ENCODE data around the gene RNF121.
A peak's percentile ranks its signal among the peaks of the same experiment; 100 is the strongest.

The RNF121 gene

GRCh38 chr11:72007089-72007476, 78.2 kb downstream of the RNF121 start:
- no peak for DNase-seq

- no peak for DNase-seq
These were observed 78.7 kb downstream of the RNF121 start for GRCh38 chr11:72007587-72007986.

DNA sequence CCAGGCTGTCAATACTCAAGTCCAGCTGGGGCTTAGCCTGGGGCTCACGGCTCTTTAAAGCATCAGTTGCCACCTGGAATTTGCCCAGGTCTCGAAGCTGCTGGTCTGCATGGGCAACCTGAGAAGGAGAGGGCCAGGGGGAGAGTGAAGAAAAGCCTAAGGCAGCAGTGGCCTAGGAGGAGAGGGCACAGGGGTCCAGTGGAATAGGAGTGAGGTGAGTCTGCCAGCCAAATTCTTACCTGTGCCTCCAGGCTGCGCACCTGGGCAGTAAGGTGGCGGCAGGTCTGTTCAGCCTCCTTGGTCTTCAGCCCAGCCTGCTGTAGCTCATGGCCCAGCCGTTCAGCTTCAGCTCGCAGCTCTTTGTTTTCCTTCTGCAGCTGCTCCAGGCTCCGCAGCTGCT, 79.9 kb downstream of the RNF121 start:
- DNase-seq, result no peak

DNA sequence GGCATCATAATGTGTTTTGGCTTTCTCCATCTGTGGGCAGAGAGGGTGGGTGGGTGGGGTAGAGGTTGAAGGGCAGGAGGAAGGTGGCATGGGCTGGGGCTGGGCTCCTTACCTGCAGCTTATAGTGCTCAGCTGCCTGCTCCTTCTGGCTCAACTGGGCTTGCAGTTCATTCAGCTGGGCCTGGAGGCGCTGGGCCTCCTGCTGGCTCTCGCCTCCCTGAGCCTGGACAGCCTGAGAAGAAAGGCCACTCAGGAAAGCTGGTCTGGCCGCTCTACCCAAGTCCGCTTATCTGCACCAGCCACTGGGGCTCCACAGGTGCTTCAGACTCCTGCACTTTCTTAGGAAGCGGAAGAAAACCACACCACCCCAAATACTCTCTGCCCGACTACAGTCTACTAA, 80.3 kb downstream of the RNF121 start:
- no peak for DNase-seq

- no peak for DNase-seq
These were observed 81.8 kb downstream of the RNF121 start for GRCh38 chr11:72010529-72011233.

- DNase-seq, result no peak
These were observed 83.3 kb downstream of the RNF121 start for GRCh38 chr11:72012091-72012630.

GRCh38 chr11:72012897-72013721, 84.3 kb downstream of the RNF121 start:
- no peak for DNase-seq

DNA sequence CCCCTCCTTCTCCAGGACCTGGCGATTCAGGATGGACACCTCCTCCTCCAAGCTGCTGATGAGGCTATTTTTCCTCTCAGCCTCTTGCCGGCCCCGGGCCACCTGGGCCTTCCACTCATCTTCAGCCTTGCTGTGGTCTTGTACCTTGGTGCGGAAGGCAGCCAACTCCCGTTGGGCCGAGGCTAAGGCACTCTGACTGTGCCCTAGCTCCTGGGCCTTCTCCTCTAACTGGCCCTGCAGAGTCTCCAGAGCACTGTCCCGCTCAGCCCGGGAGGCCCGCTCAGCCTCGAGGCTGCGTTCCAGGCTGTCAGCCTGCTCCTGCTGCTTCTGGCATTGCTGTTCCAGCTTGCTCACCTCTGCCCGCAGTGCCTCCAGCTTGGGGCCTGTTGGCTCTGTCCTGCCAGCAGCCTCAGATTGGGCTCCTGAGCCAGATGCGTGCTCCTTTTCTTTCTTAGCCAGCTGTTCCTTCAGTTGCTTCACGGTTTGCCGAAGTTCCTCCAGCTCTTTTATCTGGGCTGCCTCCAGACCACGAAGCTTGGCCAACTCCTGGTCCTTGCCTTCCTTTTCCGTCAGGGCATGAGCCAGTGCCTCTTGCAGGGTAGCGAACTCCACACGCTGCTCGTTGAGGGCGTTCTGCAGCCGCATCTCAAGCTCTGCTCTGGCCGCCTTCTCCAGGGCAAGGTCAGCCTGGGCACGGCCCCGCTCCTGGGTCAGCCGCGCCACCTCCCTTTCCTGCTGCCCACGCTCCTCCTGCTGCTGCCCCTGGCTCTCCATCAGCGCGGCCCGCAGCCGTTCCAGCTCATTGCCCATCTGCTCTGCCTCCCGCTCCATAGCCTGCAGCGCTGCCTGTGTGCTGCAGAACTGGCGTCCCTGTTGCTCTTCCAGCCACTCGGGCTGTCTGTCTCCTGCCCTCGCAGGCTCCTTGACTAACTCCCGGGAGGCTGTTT, 85.2 kb downstream of the RNF121 start:
- no peak for DNase-seq

GRCh38 chr11:72014761-72015320, 86.0 kb downstream of the RNF121 start:
- DNase-seq, result no peak

DNA sequence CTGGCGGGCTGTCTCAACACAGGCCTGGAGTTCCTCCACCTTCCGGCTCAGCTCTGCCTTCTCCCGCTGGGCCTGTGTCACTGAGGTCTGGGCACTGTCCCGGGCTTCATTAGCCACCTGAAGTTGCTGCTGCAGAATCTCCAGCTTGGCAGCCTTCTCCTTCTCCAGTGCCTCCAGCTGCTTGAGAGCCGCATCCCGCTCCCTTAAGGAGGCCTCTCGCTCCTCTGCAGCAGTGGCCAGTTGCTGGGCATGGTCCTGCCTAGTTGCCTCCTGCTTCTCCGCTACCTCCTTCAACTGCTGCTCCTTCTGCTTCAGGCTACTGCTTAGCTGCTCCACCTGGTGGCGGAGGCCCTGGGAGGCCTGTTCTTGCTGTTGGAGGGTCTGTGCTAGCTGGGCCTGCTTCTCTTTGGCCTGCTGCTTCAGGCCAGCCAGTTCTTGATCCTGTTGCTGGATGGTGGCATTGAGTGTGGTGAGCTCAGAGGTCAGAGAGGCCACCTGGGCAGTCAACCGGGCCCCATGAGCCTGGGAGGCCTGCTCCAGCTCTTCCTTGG, 86.7 kb downstream of the RNF121 start:
- DNase-seq, result peak; percentile 17

GRCh38 chr11:72018171-72018570, 89.3 kb downstream of the RNF121 start:
- DNase-seq, result no peak

DNA sequence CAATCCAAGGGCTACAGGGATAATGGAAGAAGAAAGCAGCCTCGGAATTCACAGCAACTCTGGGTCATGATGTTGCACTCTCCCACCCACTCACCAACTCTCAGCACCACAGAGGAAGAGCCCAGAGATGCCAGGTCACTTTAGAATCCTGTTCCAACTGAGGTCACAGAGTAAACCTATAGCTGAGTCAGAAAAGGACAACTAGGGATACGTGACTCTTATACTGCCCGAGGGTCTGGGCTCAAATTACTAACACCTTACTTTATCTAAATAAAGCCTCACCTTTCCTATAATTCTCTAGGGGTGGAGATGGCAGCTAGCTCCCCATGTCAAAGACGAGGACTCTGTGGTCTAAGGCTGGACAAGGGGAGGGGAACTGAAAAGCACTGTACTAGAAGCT, 94.5 kb downstream of the RNF121 start:
- DNase-seq, result no peak

DNA sequence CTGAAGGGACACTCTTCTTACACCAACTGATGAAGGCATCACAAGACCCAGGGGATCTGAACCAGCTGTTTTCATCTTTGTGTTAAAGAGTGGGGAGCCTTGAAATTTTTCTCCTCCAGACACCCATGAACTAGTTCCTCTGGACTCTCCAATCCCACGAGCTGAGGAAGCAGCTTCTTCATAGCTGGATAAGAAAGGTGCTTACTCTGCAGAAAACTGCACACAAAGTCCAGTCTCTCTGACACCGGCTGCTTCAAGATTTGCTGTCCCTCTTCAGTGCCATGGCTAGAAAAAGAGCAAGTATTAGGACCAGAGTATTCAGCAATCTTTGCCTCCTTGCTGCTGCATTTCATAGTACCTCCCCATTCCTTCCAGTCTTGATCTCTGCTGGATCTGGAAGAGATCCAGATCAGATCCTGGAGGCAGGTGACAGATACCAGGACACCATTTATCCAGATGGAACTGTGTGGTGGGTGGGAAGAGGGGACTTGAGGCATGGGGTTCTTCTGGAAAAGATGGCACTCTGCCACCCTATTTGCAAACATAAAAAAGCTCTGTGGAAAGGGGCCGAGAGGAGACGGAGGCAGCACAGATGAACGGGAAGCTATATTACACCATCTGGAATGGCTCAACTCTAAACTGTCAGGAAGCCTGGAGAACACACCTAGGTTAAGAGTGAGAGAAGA, 95.4 kb downstream of the RNF121 start:
- no peak for DNase-seq

- no peak for DNase-seq
These were observed 97.2 kb downstream of the RNF121 start for GRCh38 chr11:72026090-72026489.

DNA sequence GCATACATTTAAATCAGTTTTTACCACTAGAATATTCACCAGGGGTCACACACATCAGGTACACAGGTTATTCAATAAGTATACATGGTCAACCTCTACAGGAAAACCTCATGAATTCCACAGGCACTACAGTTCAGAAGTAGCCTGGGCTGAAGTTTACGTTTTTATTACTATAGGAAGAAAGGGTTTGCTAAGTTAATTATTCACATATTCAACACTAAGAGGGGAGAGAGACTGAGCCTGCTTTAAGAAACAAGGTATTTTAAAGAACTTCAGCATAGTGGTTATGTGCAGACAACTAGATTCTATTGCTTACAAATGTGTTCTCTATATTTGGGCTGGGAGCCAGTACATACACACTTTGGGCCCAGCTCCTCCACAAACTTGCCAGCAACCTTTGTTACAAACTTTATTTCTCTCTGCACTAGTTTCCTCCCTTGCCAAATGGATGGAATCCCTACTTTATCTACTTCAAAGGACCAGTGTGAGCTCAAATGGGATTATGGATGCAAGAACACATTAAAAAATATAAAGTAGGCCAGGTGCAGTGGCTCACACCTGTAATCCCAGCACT, 101.7 kb downstream of the RNF121 start:
- DNase-seq, result no peak

- DNase-seq, result no peak
These were observed 107.8 kb downstream of the RNF121 start for GRCh38 chr11:72036687-72037086.

DNA sequence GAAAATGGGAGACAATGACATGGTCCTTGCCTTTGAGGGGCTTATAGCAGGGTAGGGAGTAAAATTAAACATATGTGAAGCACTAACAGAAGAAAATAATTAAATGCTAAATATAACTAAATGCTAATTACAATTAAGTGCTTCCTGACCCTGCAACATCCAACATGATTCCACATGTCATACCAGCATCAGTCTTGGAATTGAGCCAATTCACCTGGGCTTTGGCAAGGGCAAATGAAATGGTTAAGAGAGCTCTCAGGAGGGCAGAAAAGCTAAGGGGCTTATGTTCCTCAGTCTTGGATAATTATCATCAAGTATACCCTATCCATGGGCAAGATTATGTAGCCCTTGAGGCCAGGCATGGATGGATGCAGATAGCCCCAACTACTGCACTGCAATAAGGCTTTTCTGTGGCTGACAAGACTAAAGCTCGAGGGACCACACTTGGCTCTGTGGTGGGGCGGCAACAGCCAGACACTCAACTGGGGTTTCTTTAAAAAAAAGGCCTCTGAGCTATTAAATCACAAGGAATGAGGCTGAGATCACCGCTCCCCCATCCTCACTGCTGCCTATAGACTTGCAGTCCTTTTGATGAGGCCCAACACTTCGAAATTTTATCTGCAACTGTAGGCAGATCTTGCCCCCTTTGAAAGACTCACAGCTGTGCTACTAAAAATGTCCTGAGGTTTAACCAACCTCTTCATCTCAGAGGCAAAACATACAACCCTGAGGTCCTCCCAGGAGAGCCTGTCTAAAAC, 108.9 kb downstream of the RNF121 start:
- no peak for DNase-seq

- DNase-seq, result no peak
These were observed 109.6 kb downstream of the RNF121 start for GRCh38 chr11:72038491-72038890.

DNA sequence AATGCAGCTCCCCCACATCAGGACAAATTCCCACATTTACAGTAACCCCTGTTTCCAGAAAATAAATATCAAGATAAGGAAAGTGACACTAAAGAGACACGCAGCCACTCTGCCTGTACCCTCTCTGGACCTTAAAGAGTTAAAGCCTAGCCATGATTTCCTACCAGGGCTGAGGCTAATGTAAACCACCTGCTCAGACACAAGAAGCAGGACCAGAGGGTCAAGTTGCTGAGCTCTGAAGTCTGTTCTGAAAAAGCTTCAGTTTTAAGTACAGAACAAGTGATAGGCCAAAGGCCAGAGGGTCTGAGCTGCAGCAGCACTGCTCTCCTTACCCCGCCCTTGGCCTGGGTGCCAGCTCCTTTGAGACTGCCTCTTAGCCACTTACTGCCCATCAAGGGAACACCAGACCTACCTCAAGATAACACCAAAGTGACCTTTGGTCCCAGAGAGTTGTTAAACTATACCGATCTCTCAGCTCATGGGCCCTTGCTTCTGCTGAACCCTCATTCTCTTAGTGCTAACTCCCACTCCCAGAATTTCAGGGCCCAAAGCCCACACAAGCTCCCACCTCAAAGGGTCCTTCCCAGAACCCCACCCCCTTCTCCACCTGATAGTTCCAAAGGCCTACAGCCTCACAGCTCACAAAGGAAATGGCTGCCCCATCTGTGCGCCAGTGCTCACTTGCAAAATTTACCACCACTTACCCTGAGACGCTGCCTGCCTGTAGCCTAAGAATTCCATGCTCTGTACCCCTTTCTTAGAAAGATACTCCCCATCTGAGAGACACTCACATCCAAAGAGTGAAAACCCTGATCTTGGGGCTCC, 110.4 kb downstream of the RNF121 start:
- DNase-seq, result no peak
